SK-N-SH (cell line): ENCODE measurements around the gene LRRC73. TPM values are rescaled to one million over a fixed set of nuclear protein-coding genes. Genes with fewer than 3 reads are reported as not detected.

Source experiments
- CTCF ChIA-PET: fragments of 300-600, 350-600 bp; formaldehyde crosslinking; extraction: SDS; loops from one replicate; lab custom pipeline; 2021; lab: Yijun Ruan, JAX
- POLR2A ChIA-PET: fragments of 350-600 bp; sonication (Branson Sonifier 250); formaldehyde crosslinking; extraction: SDS; loops from one replicate; lab custom pipeline; 2020; ENCODE audit warnings: antibody characterized with exemption, inconsistent platforms; lab: Yijun Ruan, JAX
- DNase-seq: peaks from one replicate; pipeline ENCODE4 v3.0.0; 2012
- H2AFZ ChIP-seq: fragments of 200-600 bp; sonication (generic); 2 replicates; pipeline ENCODE4 v1.8.1; 2016; ENCODE audit warnings: antibody characterized with exemption, mild to moderate bottlenecking, low read depth
- H3F3A ChIP-seq: fragments of 200-600 bp; sonication (generic); replicated peaks from 2 replicates; pipeline ENCODE3; 2016; ENCODE audit warnings: antibody characterized with exemption, mild to moderate bottlenecking; ENCODE audit not compliant: insufficient read depth
- H3K27ac ChIP-seq, 2 experiments: fragments of 200-500 bp in 1 of 2; fragments of 200-600 bp in 1 of 2; sonication (Bioruptor generic) in 1 of 2; sonication (generic), shearing (Covaris generic) in 1 of 2; 2 replicates each; pipeline versions ENCODE4 v1.5.1 to v1.6.1; 2014 to 2016; ENCODE audit warnings: low read depth in 2 of 2, inconsistent platforms in 1 of 2, low read length in 1 of 2, mild to moderate bottlenecking in 1 of 2, mixed read lengths in 1 of 2
- H3K27me3 ChIP-seq: fragments of 200-600 bp; sonication (generic), shearing (Covaris generic); 2 replicates; pipeline ENCODE4 v1.6.1; 2016; ENCODE audit warnings: mixed run types; ENCODE audit not compliant: insufficient read depth
- H3K36me3 ChIP-seq, 2 experiments: fragments of 200-500 bp in 1 of 2; fragments of 200-600 bp in 1 of 2; sonication (Bioruptor generic) in 1 of 2; sonication (generic) in 1 of 2; replicated peaks in 1 of 2; 2 replicates each; pipeline versions ENCODE3 to v1.5.1; 2014 to 2016; ENCODE audit warnings: low read length in 1 of 2, mild to moderate bottlenecking in 1 of 2; ENCODE audit not compliant: insufficient read depth in 2 of 2, control insufficient read depth in 1 of 2
- H3K4me1 ChIP-seq, 2 experiments: fragments of 200-500 bp in 1 of 2; fragments of 200-600 bp in 1 of 2; sonication (Bioruptor generic) in 1 of 2; sonication (generic), shearing (Covaris generic) in 1 of 2; 2 replicates each; pipeline versions ENCODE4 v1.5.1 to v1.6.1; 2014 to 2016; ENCODE audit warnings: low read depth in 1 of 2, low read length in 1 of 2, mixed run types in 1 of 2; ENCODE audit not compliant: insufficient read depth in 2 of 2, control insufficient read depth in 1 of 2
- H3K4me2 ChIP-seq: fragments of 200-600 bp; sonication (generic), shearing (Covaris generic); 2 replicates; pipeline ENCODE4 v1.6.1; 2017; ENCODE audit warnings: mixed run types
- H3K4me3 ChIP-seq, 2 experiments: fragments of 200-500 bp in 1 of 2; fragments of 200-600 bp in 1 of 2; sonication (Bioruptor generic) in 1 of 2; sonication (generic), shearing (Covaris generic) in 1 of 2; 2 replicates each; pipeline versions ENCODE4 v1.5.1 to v1.8.1; 2014 to 2016; ENCODE audit warnings: low read depth in 2 of 2, inconsistent platforms in 1 of 2, low read length in 1 of 2, mild to moderate bottlenecking in 1 of 2, mixed read lengths in 1 of 2, moderate library complexity in 1 of 2
- H3K79me2 ChIP-seq: fragments of 200-600 bp; sonication (generic); 2 replicates; pipeline ENCODE4 v1.8.1; 2017; ENCODE audit warnings: mild to moderate bottlenecking; ENCODE audit not compliant: insufficient read depth
- H3K9ac ChIP-seq: fragments of 200-600 bp; sonication (generic); 2 replicates; pipeline ENCODE4 v1.6.1; 2017; ENCODE audit warnings: mixed run types
- H3K9me2 ChIP-seq: fragments of 200-600 bp; sonication (generic); 2 replicates; pipeline ENCODE4 v1.6.1; 2017; ENCODE audit warnings: mixed run types
- H3K9me3 ChIP-seq: fragments of 200-600 bp; sonication (generic); 2 replicates; pipeline ENCODE4 v1.6.1; 2017; ENCODE audit warnings: mixed run types, mild to moderate bottlenecking, moderate library complexity
- H4K20me1 ChIP-seq: fragments of 200-600 bp; sonication (generic); 2 replicates; pipeline ENCODE4 v1.6.1; 2017; ENCODE audit warnings: mild to moderate bottlenecking, mixed run types; ENCODE audit not compliant: insufficient read depth
- EP300 ChIP-seq, 2 experiments: IDR thresholded peaks; 2 replicates each; pipeline versions ENCODE4 v1.4.0 to v1.6.1; 2012; ENCODE audit warnings: borderline replicate concordance in 1 of 2, low read depth in 1 of 2, low read length in 1 of 2
- FOXM1 ChIP-seq: IDR thresholded peaks from 2 replicates; pipeline ENCODE4 v1.4.0; 2012; ENCODE audit warnings: low read depth, mild to moderate bottlenecking
- GATA2 ChIP-seq: sonication (generic); formaldehyde crosslinking; IDR thresholded peaks from 2 replicates; pipeline ENCODE4 v1.5.0; 2020; ENCODE audit warnings: mild to moderate bottlenecking, missing genetic modification reagents
- NFIC ChIP-seq: IDR thresholded peaks from 2 replicates; pipeline ENCODE4 v1.4.0; 2012; ENCODE audit warnings: borderline replicate concordance
- NRF1 ChIP-seq: IDR thresholded peaks from 2 replicates; pipeline ENCODE4 v1.6.1; 2012; ENCODE audit warnings: low read depth, mild to moderate bottlenecking, low read length
- POLR2AphosphoS5 ChIP-seq: IDR thresholded peaks from 2 replicates; pipeline ENCODE4 v1.6.1; 2012; ENCODE audit warnings: low read depth, low read length
- RAD21 ChIP-seq: IDR thresholded peaks from 2 replicates; pipeline ENCODE4 v1.6.1; 2012; ENCODE audit warnings: mild to moderate bottlenecking, low read length
- RXRA ChIP-seq: IDR thresholded peaks from 2 replicates; pipeline ENCODE4 v1.4.0; 2012; ENCODE audit warnings: low read depth, mild to moderate bottlenecking, borderline replicate concordance
- SIN3A ChIP-seq: IDR thresholded peaks from 2 replicates; pipeline ENCODE4 v1.6.1; 2012; ENCODE audit warnings: low read depth, mild to moderate bottlenecking, low read length, moderate library complexity, borderline replicate concordance
- SMC3 ChIP-seq: IDR thresholded peaks from 2 replicates; pipeline ENCODE4 v1.6.1; 2012; ENCODE audit warnings: low read depth, low read length, improper control_type of control experiment
- TAF1 ChIP-seq: IDR thresholded peaks from 2 replicates; pipeline ENCODE4 v1.6.1; 2012; ENCODE audit warnings: low read depth, mild to moderate bottlenecking, low read length, moderate library complexity, borderline replicate concordance
- TEAD4 ChIP-seq: IDR thresholded peaks from 2 replicates; pipeline ENCODE4 v1.4.0; 2012; ENCODE audit warnings: mild to moderate bottlenecking, borderline replicate concordance; ENCODE audit not compliant: insufficient read depth
- YY1 ChIP-seq: IDR thresholded peaks from 2 replicates; pipeline ENCODE4 v1.4.0; 2012; ENCODE audit warnings: low read depth, mild to moderate bottlenecking
- WGBS: methylation state at CpG from one replicate; pipeline ENCODE4 v1.1.6; 2017; ENCODE audit warnings: low lambda C conversion rate; 5-methylcytosine and 5-hydroxymethylcytosine counted together
- polyA plus RNA-seq, 3 experiments: library from polyadenylated mRNA; depleted of rRNA; stranded (reverse); fragments of >200 nt; gene quantifications; 2 replicates each; pipeline ENCODE4 v1.2.3, GENCODE V29; 2012
- TF ChIP-seq, protein P1 (sequence below): IDR thresholded peaks from 2 replicates; pipeline ENCODE4 v1.4.0; 2012; ENCODE audit warnings: low read depth
- TF ChIP-seq, protein P2 (sequence below): fragments of 150-350 bp; IDR thresholded peaks from 2 replicates; pipeline ENCODE4 v1.6.1; 2016; ENCODE audit warnings: mild to moderate bottlenecking, low read depth, low read length
- TF ChIP-seq, protein P3 (sequence below): IDR thresholded peaks from 2 replicates; pipeline ENCODE4; 2012
- TF ChIP-seq, protein P4 (sequence below): fragments of 150-350 bp; IDR thresholded peaks from 2 replicates; pipeline ENCODE4 v1.6.1; 2017; ENCODE audit warnings: antibody characterized with exemption, low read length, low read depth, borderline replicate concordance
- TF ChIP-seq, protein P5 (sequence below): IDR thresholded peaks from 2 replicates; pipeline ENCODE4 v1.4.0; 2012; ENCODE audit warnings: low read depth, borderline replicate concordance

LRRC73 gene
- polyA plus RNA-seq, 1 of the 3 experiments (the other 2 are of a cell fraction): 0.89 TPM

DNA sequence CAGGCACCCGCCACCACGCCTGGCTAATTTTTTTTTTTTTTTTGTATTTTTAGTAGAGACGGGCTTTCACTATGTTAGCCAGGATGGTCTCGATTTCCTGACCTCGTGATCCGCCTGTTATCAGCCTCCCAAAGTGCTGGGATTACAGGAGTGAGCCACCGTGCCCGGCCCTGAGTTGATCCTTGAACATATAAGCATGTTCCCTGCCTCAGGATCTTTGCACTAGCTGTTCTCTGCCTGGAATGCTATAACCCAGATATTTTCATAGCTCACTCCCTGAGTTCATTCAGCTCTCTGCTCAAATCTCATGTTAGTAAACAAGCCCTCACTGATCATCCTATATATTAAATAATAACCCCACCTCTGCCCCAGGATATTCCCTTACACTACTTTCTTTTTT is 45.8 kb downstream of the LRRC73 start:
- DNase-seq: no peak
- Histone ChIP-seq H4K20me1 (no peaks in the 10 kb centered on the region), H3F3A (no peaks in the 10 kb centered on the region), H3K36me3 (no peaks in the 10 kb centered on the region), H3K4me1 (no peaks in the 10 kb centered on the region), H3K4me3 (no peak overlapping the region), H3K9me3 (no peaks in the 10 kb centered on the region), H3K79me2 (no peaks in the 10 kb centered on the region), H3K9ac (no peak overlapping the region)
- ChIA-PET POLR2A (interaction anchor here (0.6 kb wide), 1 partner anchor 411 kb away, joined by 3 read pairs; the partner anchor contains the start of gene CUL7), CTCF (interaction anchor here (0.6 to 14.6 kb wide), 3 partner anchors 9 to 36 kb away, joined by 3 to 382 read pairs (median 3); partner anchors contain the start of genes DLK2 and LRRC73)
- TF ChIP-seq YY1 (no peak), NFIC (no peak), GATA2 (no peak), EP300 (IDR thresholded peaks at IDR 0.05; ENCODE audit: borderline replicate concordance in 1 of 2, low read depth in 1 of 2, low read length in 1 of 2) (no peak), SMC3 (no peak), FOXM1 (no peak), NRF1 (no peak), POLR2AphosphoS5 (no peak), TEAD4 (no peak)
- TF ChIP-seq, protein P1, sequence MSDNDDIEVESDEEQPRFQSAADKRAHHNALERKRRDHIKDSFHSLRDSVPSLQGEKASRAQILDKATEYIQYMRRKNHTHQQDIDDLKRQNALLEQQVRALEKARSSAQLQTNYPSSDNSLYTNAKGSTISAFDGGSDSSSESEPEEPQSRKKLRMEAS: no peak
- TF ChIP-seq, protein P2, sequence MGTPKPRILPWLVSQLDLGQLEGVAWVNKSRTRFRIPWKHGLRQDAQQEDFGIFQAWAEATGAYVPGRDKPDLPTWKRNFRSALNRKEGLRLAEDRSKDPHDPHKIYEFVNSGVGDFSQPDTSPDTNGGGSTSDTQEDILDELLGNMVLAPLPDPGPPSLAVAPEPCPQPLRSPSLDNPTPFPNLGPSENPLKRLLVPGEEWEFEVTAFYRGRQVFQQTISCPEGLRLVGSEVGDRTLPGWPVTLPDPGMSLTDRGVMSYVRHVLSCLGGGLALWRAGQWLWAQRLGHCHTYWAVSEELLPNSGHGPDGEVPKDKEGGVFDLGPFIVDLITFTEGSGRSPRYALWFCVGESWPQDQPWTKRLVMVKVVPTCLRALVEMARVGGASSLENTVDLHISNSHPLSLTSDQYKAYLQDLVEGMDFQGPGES: no peak
- TF ChIP-seq, protein P3, sequence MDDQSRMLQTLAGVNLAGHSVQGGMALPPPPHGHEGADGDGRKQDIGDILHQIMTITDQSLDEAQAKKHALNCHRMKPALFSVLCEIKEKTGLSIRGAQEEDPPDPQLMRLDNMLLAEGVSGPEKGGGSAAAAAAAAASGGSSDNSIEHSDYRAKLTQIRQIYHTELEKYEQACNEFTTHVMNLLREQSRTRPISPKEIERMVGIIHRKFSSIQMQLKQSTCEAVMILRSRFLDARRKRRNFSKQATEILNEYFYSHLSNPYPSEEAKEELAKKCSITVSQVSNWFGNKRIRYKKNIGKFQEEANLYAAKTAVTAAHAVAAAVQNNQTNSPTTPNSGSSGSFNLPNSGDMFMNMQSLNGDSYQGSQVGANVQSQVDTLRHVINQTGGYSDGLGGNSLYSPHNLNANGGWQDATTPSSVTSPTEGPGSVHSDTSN: no peak
- TF ChIP-seq, all 33 proteins: peak for 0
- H2AFZ ChIP-seq: no peak overlapping the region
- no peak overlapping the region for H3K4me2 ChIP-seq
- WGBS: 55% methylated on average over 8 of the region's 8 CpGs
- peaks cover 4% of the 10 kb centered on the region; the same call in 1 of the 2 replicates for H3K27me3 ChIP-seq
- H3K27ac ChIP-seq: no peak overlapping the region
- no peaks in the 10 kb centered on the region for H3K9me2 ChIP-seq

DNA sequence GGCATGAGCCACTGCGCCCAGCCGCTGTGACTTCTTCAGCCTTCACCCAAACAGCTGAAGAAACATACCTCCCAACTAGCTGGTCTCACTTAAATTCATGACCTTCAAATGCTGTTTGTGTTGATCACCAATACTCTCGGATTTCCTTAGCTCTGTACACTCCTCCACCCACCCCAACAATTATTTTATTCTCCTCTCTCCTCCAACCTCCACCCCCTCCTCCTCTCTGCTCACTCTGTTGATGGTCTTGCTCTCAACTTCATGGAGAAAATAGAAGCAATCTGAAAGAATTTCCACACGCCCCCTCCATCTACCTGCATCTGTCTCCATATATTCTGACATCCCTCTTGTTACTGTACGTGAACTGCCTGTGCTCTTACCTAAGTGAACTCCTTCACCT is 48.2 kb downstream of the LRRC73 start:
- H3F3A ChIP-seq: no peaks in the 10 kb centered on the region
- CTCF ChIA-PET: interaction anchor here (0.6 to 14.6 kb wide), 2 partner anchors 38 to 112 kb away, joined by 3 to 382 read pairs; partner anchors contain the start of gene LRRC73
- H3K9me3 ChIP-seq: no peaks in the 10 kb centered on the region
- H3K36me3 ChIP-seq: no peaks in the 10 kb centered on the region
- H3K27ac ChIP-seq: no peak overlapping the region
- H3K27me3 ChIP-seq: peaks cover 4% of the 10 kb centered on the region; the same call in 1 of the 2 replicates
- no peaks in the 10 kb centered on the region for H3K9me2 ChIP-seq
- 54% methylated on average over 5 of the region's 5 CpGs for WGBS
- no peak overlapping the region for H3K4me3 ChIP-seq
- no peak overlapping the region for H2AFZ ChIP-seq
- H3K79me2 ChIP-seq: no peaks in the 10 kb centered on the region
- POLR2A ChIA-PET: no interaction called here
- no peak overlapping the region for H3K4me2 ChIP-seq
- H3K9ac ChIP-seq: no peak overlapping the region
- H4K20me1 ChIP-seq: no peaks in the 10 kb centered on the region
- no peaks in the 10 kb centered on the region for H3K4me1 ChIP-seq
- DNase-seq: no peak
- TF ChIP-seq, protein P4, sequence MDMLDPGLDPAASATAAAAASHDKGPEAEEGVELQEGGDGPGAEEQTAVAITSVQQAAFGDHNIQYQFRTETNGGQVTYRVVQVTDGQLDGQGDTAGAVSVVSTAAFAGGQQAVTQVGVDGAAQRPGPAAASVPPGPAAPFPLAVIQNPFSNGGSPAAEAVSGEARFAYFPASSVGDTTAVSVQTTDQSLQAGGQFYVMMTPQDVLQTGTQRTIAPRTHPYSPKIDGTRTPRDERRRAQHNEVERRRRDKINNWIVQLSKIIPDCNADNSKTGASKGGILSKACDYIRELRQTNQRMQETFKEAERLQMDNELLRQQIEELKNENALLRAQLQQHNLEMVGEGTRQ: no peak
- TF ChIP-seq GATA2 (no peak), NRF1 (no peak), TAF1 (no peak), RXRA (no peak), SIN3A (no peak), EP300 (IDR thresholded peaks at IDR 0.05; ENCODE audit: borderline replicate concordance in 1 of 2, low read depth in 1 of 2, low read length in 1 of 2) (no peak), RAD21 (no peak)
- TF ChIP-seq, protein P5, sequence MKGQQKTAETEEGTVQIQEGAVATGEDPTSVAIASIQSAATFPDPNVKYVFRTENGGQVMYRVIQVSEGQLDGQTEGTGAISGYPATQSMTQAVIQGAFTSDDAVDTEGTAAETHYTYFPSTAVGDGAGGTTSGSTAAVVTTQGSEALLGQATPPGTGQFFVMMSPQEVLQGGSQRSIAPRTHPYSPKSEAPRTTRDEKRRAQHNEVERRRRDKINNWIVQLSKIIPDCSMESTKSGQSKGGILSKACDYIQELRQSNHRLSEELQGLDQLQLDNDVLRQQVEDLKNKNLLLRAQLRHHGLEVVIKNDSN: no peak
- TF ChIP-seq, protein P2: no peak
